Suppressor macrophage (primary cell): ENCODE data around the gene STAT5B.
"Not testable (repeated sequence)": the region's sequence is repeated elsewhere in the genome, so short reads cannot be mapped to it uniquely, and the experiment has no call there.

Experiments
- DNase-seq, 4 experiments: peaks; one replicate each; pipeline ENCODE4 v3.0.0-alpha.2; 2020 to 2022

The STAT5B gene

GRCh38 chr17:42305543-42306384 lies 29.6 kb upstream of the STAT5B start:
- DNase-seq = no peak

GRCh38 chr17:42305031-42305330 lies 28.8 kb upstream of the STAT5B start:
- DNase-seq = not testable (repeated sequence)

GRCh38 chr17:42304187-42305030 lies 28.2 kb upstream of the STAT5B start:
- no peak for DNase-seq

- no peak for DNase-seq
These were observed 27.5 kb upstream of the STAT5B start for GRCh38 chr17:42303694-42304093.

- no peak for DNase-seq
These were observed 24.8 kb upstream of the STAT5B start for GRCh38 chr17:42301022-42301421.

GRCh38 chr17:42299913-42300312 lies 23.7 kb upstream of the STAT5B start:
- DNase-seq = not testable (repeated sequence)

- DNase-seq = not testable (repeated sequence)
These were observed 23.2 kb upstream of the STAT5B start for GRCh38 chr17:42299361-42299760.

- DNase-seq = not testable (repeated sequence)
These were observed 21.6 kb upstream of the STAT5B start for GRCh38 chr17:42297775-42298174.

- no peak for DNase-seq
These were observed 19.8 kb upstream of the STAT5B start for GRCh38 chr17:42296012-42296411.

GRCh38 chr17:42294469-42295398 lies 18.5 kb upstream of the STAT5B start:
- no peak for DNase-seq

GRCh38 chr17:42291129-42291528 lies 14.9 kb upstream of the STAT5B start:
- DNase-seq = no peak

- no peak for DNase-seq
These were observed 14.4 kb upstream of the STAT5B start for GRCh38 chr17:42290577-42290976.

GRCh38 chr17:42289611-42290181 lies 13.5 kb upstream of the STAT5B start:
- DNase-seq = peak; percentile 74 to 84 (median 83)

GRCh38 chr17:42288803-42289610 lies 12.8 kb upstream of the STAT5B start:
- peak in 2 of 4 experiments; percentile 20 to 48 for DNase-seq

- DNase-seq = peak; percentile 90 to 95 (median 93)
These were observed 12.0 kb upstream of the STAT5B start, which contains the start of gene STAT5A for GRCh38 chr17:42287977-42288802. TSS of gene STAT5A (plus strand) at chr17:42288498. CDS start at chr17:42289412, 914 bp downstream.

- DNase-seq = peak; percentile 69 to 90 (median 84)
These were observed 11.2 kb upstream of the STAT5B start for GRCh38 chr17:42287305-42287976.

GRCh38 chr17:42286411-42287221 lies 10.4 kb upstream of the STAT5B start:
- DNase-seq = peak; percentile 45 to 71 (median 66)

GRCh38 chr17:42285346-42286050 lies 9.3 kb upstream of the STAT5B start:
- DNase-seq = no peak
